Choroid plexus epithelial cell (primary cell): Measurements from ENCODE around the gene C1orf94.

ENCODE experiments used
- DNase-seq: peaks from one replicate; pipeline ENCODE4 v3.0.0-alpha.2; 2010; ENCODE audit warnings: low read depth
- H3K4me3 ChIP-seq: 2 replicates; pipeline ENCODE4 v1.5.1; 2011; ENCODE audit warnings: low read depth, mild to moderate bottlenecking, control low read depth, low read length, moderate library complexity
- TF ChIP-seq, protein P1 (sequence below): conservative IDR thresholded peaks from 2 replicates; pipeline ENCODE4 v1.5.1; 2011; ENCODE audit warnings: low read depth, mild to moderate bottlenecking, control low read depth, inconsistent platforms, low read length, moderate library complexity

C1orf94 gene

GRCh38 chr1:34186741-34187494, 10.2 kb downstream of the C1orf94 start:
- TF ChIP-seq, protein P1, sequence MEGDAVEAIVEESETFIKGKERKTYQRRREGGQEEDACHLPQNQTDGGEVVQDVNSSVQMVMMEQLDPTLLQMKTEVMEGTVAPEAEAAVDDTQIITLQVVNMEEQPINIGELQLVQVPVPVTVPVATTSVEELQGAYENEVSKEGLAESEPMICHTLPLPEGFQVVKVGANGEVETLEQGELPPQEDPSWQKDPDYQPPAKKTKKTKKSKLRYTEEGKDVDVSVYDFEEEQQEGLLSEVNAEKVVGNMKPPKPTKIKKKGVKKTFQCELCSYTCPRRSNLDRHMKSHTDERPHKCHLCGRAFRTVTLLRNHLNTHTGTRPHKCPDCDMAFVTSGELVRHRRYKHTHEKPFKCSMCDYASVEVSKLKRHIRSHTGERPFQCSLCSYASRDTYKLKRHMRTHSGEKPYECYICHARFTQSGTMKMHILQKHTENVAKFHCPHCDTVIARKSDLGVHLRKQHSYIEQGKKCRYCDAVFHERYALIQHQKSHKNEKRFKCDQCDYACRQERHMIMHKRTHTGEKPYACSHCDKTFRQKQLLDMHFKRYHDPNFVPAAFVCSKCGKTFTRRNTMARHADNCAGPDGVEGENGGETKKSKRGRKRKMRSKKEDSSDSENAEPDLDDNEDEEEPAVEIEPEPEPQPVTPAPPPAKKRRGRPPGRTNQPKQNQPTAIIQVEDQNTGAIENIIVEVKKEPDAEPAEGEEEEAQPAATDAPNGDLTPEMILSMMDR, result no peak
- no peak for DNase-seq
- no peak overlapping the region for H3K4me3 ChIP-seq

DNA sequence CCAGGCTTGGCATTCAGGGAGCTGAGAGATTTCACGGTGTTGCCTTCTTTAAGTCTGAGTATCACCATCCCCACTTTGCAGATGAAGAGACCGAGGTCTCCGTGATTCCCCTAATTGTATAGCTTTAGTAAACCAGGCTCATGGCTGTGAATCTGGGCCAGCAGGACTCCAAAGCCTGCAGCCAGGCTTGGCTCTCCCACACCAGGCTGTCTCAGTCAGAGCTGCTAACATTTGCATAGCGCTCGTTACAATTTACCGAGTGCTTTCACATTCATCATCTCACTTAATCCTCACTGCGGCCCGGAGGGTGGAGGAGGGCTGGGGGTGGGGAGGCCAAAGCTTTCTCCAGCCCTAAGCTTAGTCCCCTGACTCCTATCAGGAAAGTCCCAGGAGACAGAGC, 11.7 kb downstream of the C1orf94 start:
- no peak overlapping the region for H3K4me3 ChIP-seq
- DNase-seq, result no peak
- TF ChIP-seq, protein P1, result no peak

- DNase-seq, result no peak
- H3K4me3 ChIP-seq, result no peak overlapping the region
- TF ChIP-seq, protein P1, result no peak
Measured at GRCh38 chr1:34188985-34189384, 12.3 kb downstream of the C1orf94 start.

DNA sequence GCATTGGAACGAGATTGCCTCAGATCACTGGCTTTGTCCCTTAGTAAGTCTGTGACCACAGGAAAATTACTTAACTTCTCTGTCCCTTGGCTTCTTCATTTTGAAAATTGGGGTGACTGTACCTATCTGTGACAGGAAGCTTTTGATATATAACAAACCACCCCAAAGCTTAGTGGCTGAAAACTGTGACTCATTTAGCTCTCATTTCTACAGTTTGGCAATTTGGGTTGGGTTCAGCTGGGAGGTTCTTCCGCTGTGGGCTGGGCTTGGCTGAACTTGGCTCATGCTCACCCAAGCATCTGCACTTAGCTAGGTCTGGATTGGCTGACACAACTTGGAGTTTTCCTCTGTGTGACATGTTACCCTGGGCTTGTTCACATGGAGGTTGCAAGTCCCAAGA, 14.0 kb downstream of the C1orf94 start:
- TF ChIP-seq, protein P1, result no peak
- no peak for DNase-seq

DNA sequence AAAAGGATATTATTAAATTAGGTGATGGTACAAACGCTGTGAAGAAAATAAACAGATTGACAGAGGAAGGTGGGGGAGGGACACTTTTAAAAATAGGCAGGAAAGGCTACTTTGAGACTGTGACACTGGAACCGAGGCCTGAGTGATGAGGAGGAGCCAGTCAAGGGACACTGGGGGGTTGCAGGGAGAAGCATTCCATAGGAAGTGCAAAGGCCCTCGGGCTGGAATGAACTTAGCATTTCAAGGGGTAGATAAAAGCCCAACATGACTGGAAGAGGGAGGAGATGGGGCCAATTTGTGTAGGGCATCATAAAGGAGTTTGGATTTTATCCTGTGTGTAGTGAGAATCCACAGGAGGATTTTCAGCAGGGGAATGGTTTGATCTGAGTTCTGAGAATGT, 15.9 kb downstream of the C1orf94 start:
- no peak overlapping the region for H3K4me3 ChIP-seq
- TF ChIP-seq, protein P1, result no peak
- no peak for DNase-seq

More for the DNA sequence above, 14.0 kb downstream of the C1orf94 start:
- no peak overlapping the region for H3K4me3 ChIP-seq

DNA sequence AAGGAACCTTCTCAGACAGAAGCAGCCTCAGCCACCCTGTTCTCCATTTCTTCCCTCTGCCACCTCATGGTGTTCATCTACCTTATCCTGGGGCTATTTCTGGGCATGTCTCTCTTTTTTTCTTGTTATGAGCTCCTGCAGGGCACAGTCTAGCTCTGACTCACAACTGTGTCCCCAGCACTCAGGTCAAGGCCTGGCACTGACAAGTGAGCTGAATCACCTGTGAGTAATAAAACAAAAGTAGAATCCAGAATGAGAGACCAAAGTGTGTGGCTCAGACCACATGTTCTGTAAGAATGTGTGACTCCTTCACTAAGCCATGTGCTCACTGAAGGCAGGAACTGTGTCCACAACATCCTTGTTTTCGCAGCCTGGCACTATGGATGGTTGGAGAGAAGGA, 23.2 kb downstream of the C1orf94 start:
- H3K4me3 ChIP-seq, result no peak overlapping the region
- TF ChIP-seq, protein P1, result no peak
- DNase-seq, result no peak

- DNase-seq, result no peak
- TF ChIP-seq, protein P1, result no peak
- H3K4me3 ChIP-seq, result no peak overlapping the region
Measured at GRCh38 chr1:34212673-34213072, 36.0 kb downstream of the C1orf94 start.
